ENCODE data around the gene SYNDIG1.

DNA sequence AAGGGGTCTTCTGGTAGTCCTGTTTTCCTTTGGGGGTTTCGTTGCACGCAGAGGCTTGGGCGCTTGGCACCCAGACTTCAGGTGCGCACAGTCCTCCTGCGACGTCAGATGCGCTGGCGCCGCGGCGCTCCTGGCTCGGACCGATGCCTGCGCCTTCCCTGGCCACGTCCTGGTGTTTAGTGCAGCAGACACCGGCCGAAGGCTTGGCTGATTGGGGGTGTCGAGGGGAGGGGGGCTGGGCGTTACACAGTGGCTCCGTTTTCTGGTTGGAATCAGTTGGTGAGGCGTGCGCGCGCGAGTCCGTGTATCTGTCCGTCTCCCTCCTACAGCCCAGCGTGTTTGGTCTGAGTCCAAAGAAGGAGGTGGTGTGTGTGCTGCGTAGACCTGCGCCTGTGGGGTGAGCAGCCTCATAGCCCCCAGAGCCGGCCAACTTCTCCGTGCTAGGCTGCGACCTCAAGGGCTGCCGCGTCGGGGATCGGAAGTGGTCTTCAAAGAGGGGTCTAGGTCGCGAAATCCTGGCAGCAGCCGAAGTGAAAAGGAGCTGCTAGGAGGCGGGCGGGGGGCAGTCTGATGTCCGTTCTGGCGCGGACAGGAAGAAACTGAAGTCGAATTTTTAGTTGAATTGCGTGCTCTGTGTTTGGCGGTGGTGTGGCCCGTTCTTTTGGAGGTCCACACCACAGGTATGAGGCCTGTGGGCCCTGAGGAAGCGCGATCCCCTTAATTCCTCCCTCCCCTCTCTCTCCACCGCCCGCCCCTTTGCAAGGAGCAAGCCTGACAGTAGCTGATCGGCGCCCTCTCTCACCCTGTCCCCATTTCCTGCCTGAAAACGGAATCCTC lies 1.5 kb downstream of the SYNDIG1 start:
- TF ChIP-seq, protein P1, sequence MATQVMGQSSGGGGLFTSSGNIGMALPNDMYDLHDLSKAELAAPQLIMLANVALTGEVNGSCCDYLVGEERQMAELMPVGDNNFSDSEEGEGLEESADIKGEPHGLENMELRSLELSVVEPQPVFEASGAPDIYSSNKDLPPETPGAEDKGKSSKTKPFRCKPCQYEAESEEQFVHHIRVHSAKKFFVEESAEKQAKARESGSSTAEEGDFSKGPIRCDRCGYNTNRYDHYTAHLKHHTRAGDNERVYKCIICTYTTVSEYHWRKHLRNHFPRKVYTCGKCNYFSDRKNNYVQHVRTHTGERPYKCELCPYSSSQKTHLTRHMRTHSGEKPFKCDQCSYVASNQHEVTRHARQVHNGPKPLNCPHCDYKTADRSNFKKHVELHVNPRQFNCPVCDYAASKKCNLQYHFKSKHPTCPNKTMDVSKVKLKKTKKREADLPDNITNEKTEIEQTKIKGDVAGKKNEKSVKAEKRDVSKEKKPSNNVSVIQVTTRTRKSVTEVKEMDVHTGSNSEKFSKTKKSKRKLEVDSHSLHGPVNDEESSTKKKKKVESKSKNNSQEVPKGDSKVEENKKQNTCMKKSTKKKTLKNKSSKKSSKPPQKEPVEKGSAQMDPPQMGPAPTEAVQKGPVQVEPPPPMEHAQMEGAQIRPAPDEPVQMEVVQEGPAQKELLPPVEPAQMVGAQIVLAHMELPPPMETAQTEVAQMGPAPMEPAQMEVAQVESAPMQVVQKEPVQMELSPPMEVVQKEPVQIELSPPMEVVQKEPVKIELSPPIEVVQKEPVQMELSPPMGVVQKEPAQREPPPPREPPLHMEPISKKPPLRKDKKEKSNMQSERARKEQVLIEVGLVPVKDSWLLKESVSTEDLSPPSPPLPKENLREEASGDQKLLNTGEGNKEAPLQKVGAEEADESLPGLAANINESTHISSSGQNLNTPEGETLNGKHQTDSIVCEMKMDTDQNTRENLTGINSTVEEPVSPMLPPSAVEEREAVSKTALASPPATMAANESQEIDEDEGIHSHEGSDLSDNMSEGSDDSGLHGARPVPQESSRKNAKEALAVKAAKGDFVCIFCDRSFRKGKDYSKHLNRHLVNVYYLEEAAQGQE (IDR thresholded peaks at IDR 0.05; ENCODE audit: borderline replicate concordance), result no peak
- TF ChIP-seq, protein P2, sequence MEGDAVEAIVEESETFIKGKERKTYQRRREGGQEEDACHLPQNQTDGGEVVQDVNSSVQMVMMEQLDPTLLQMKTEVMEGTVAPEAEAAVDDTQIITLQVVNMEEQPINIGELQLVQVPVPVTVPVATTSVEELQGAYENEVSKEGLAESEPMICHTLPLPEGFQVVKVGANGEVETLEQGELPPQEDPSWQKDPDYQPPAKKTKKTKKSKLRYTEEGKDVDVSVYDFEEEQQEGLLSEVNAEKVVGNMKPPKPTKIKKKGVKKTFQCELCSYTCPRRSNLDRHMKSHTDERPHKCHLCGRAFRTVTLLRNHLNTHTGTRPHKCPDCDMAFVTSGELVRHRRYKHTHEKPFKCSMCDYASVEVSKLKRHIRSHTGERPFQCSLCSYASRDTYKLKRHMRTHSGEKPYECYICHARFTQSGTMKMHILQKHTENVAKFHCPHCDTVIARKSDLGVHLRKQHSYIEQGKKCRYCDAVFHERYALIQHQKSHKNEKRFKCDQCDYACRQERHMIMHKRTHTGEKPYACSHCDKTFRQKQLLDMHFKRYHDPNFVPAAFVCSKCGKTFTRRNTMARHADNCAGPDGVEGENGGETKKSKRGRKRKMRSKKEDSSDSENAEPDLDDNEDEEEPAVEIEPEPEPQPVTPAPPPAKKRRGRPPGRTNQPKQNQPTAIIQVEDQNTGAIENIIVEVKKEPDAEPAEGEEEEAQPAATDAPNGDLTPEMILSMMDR (IDR thresholded peaks at IDR 0.05; ENCODE audit: poor library complexity, severe bottlenecking), result no peak
- TF ChIP-seq EP300 (conservative IDR thresholded peaks at IDR 0.05; ENCODE audit: poor library complexity, severe bottlenecking) (no peak), POLR2AphosphoS5 (IDR thresholded peaks at IDR 0.05) (no peak), RAD21 (conservative IDR thresholded peaks at IDR 0.05) (no peak), SMC3 (conservative IDR thresholded peaks at IDR 0.05; ENCODE audit: poor library complexity) (no peak), EZH2 (IDR thresholded peaks at IDR 0.05; ENCODE audit: borderline replicate concordance, insufficient read depth, low read length, poor library complexity, severe bottlenecking) (peak; percentile 26), TAF1 (IDR thresholded peaks at IDR 0.05; ENCODE audit: low read depth) (no peak)
